Gastrocnemius medialis (tissue), 4 donors: ENCODE results near the gene GUCY2C.

Experiments
- POLR2A ChIP-seq, 2 donors: fragments of 450-650 bp; IDR thresholded peaks; one replicate each; pipeline ENCODE4 v1.6.1; 2017; ENCODE audit warnings: antibody characterized with exemption in 2 of 2, mild to moderate bottlenecking in 2 of 2, moderate library complexity in 2 of 2
- TF ChIP-seq, protein P1 (sequence below), 5 experiments: fragments of 450-650 bp in 3 of 5; fragments of 200-600 bp in 2 of 5; sonication (generic) in 2 of 5; IDR thresholded peaks in 4 of 5; conservative IDR thresholded peaks in 1 of 5; 1 replicate in 4 of 5; 2 replicates in 1 of 5; pipeline ENCODE4 v1.5.1; 2016 to 2019; ENCODE audit warnings: antibody characterized with exemption in 5 of 5, mild to moderate bottlenecking in 3 of 5, moderate library complexity in 3 of 5

DNA sequence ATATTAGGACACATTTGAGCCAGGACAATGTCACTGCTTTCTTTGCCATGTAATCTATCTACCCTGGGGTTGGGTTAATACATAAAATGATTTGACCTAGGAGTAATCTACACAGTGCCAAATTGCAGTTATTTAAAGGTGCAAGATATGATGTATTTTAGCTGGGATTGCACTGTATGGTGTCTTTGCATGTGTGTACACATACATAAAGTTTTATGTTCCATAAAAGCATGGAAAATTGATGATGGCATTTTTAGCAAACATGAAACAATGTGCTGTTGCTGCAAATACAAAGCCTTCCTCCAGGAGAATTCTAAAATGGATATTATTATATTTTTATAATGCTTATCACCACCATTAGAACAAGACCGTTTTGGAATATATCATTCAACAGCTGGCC, 104.7 kb downstream of the GUCY2C start:
- no peak for TF ChIP-seq POLR2A (IDR thresholded peaks at IDR 0.05)
- TF ChIP-seq, protein P1, sequence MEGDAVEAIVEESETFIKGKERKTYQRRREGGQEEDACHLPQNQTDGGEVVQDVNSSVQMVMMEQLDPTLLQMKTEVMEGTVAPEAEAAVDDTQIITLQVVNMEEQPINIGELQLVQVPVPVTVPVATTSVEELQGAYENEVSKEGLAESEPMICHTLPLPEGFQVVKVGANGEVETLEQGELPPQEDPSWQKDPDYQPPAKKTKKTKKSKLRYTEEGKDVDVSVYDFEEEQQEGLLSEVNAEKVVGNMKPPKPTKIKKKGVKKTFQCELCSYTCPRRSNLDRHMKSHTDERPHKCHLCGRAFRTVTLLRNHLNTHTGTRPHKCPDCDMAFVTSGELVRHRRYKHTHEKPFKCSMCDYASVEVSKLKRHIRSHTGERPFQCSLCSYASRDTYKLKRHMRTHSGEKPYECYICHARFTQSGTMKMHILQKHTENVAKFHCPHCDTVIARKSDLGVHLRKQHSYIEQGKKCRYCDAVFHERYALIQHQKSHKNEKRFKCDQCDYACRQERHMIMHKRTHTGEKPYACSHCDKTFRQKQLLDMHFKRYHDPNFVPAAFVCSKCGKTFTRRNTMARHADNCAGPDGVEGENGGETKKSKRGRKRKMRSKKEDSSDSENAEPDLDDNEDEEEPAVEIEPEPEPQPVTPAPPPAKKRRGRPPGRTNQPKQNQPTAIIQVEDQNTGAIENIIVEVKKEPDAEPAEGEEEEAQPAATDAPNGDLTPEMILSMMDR (IDR thresholded peaks at IDR 0.05 in 4 of 5, conservative IDR thresholded peaks at IDR 0.05 in 1 of 5), result no peak
